Hematopoietic multipotent progenitor cell treated with erythropoietin and hydrocortisone succinate and interleukin-3 and kit ligand, for 17 days (in vitro differentiated cells): ENCODE results near the gene TTC27.
A peak's percentile ranks its signal among the peaks of the same experiment; 100 is the strongest.
"Not testable (repeated sequence)": the region's sequence is repeated elsewhere in the genome, so short reads cannot be mapped to it uniquely, and the experiment has no call there.

ENCODE experiments used
- DNase-seq: peaks from one replicate; pipeline ENCODE4 v3.0.0-alpha.2; 2015; ENCODE audit warnings: low spot score

Gene TTC27

GRCh38 chr2:32719933-32720716 lies 92.3 kb downstream of the TTC27 start:
- DNase-seq = no peak

- no peak for DNase-seq
Observed at GRCh38 chr2:32720771-32721170, 92.9 kb downstream of the TTC27 start.

- DNase-seq = no peak
Observed at GRCh38 chr2:32721376-32721775, 93.5 kb downstream of the TTC27 start.

DNA sequence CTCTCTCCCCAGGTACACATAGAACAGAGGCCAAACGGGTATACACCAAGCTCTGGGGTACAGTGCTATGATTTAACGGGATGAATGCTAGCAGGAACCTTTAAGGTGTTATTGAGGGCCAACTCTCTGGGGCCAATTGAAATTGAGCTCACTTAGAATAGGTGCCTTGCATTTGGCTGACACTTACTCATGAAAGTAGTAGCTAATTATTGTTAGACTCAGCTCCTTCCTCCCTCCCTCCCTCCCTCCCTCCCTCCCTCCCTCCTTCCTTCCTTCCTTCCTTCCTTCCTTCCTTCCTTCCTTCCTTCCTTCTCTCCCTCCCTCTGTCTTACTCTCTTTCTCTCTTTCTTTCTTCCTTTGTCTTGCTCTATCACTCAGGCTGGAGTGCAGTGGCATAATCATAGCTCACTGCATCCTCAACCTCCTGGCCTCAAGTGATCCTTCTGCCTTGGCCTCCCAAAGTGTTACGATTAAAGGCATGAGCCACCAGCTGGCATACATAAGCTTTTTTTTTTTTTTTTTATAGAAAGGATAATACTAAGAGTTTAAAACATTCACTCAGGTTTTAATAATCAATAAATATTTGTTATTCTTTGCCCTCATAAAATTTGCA lies 95.7 kb downstream of the TTC27 start:
- no peak for DNase-seq

- DNase-seq = not testable (repeated sequence)
Observed at GRCh38 chr2:32726678-32727077, 98.8 kb downstream of the TTC27 start.

DNA sequence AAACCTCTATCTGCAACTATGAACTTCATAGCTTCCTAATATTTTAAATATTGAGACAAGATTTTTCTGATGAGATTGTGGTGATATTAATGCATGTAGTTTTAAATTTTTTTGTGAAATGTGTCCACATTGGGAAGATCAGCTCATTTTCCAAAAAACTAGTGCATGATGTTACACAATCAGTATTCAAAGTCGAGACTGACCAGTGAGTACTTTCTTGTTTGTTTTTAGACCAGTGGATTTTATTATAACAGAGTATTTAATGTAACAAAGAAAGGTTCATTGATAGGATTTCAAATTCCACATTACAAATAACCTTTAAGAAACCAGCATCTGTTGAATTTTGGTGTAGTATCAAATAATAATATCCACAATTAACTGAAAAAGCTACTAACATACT lies 99.3 kb downstream of the TTC27 start:
- DNase-seq = no peak

DNA sequence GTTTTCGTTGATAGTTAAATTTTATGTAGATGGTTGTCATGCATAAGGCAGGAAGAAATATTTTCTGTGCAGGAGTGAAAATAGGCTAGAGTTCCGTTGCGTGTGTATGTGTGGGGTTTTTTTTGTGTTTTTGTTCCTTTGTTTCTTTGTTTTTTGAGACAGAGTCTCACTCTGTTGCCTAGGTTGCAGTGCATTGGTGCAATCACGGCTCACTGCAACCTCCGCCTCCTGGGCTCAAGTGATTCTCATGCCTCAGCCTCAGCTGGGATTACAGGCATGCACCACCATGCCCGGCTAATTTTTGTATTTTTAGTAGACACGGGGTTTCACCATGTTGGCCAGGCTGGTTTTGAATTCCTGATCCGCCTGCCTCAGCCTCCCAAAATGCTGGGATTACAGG lies 103.1 kb downstream of the TTC27 start:
- not testable (repeated sequence) for DNase-seq

GRCh38 chr2:32732120-32732519 lies 104.3 kb downstream of the TTC27 start:
- DNase-seq = no peak

DNA sequence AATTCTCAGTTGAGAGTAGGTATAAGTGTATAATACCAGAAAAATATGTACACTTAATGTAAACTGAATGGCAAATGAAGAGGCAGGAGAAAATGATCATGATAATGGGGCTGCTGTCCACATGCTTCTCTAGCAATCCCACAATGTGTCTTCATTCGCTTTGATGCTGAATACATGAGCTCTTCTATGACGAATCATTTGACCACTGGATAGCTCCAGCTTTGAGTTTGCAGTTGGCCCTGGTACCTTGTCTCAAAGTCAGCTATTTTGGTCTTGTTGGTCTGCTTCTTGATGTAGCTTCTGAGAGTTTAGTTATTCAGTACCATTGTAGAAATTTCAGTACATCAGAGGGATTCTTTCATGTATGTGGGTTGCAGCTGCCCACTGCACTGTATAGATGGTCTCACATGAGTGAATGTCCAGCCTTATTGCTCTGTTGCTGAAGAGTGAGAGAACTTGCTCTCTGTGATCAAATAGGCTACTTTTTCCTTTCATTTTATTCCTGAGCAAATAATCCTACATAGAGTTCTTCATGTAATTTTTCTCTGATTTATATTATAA lies 105.1 kb downstream of the TTC27 start:
- DNase-seq = no peak

- no peak for DNase-seq
Observed at GRCh38 chr2:32735348-32735747, 107.5 kb downstream of the TTC27 start.

DNA sequence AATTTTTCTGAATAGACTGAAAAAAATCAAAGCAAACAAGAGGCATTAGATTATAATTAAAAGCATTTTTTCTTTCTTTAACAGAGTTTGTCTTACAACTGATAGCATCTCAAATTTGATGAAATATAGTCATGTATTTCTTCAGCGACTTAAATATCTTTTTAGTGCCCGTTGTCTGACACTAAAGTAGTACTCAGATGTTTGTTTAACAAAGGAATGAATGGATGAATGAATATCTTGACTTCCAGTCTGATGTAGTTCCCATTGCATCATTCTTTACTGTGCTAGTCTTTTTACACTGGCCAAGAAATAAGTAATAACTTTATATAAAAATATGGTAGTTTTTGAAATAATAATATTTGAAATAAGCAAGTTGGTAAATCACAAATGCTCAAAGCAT lies 111.1 kb downstream of the TTC27 start:
- DNase-seq = no peak

DNA sequence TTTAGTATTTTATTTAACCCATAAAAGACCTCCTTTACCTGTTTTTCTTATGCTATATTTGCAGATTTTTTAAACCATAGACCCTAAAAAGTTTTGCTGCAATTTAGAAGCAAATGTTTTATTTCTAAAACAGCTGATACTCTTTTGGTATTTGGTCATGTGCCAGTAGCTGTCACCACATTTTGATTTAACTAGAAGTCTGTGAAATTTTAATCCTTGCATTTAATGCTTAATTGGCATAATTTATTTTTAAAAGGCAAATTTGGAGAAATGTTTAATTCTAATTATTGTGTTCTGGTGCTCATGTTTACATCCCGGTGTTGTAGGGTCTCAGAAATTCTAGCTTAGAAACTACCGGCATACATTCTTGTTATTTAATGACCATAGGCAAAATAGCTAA lies 111.8 kb downstream of the TTC27 start:
- DNase-seq = no peak

DNA sequence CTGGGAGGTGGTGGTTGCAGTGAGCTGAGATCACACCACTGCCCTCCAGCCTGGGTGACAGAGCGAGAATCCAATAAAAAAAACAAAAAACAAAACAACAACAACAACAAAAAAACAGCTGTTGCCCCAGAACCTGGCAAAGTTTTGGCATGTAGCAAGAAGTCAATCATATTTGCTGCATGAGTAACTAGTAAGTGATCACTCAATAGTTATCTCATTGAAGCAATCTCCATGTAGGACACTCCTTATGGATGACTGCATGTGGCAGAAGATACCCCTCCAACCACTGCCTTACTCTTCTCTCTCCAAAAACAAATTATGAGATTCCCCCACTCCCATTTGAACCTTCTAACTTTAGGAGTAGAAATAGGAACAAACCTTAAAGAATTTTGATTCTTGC lies 113.7 kb downstream of the TTC27 start:
- no peak for DNase-seq

GRCh38 chr2:32742376-32742775 lies 114.5 kb downstream of the TTC27 start:
- DNase-seq = peak; percentile 17

GRCh38 chr2:32743480-32744236 lies 115.8 kb downstream of the TTC27 start:
- no peak for DNase-seq

DNA sequence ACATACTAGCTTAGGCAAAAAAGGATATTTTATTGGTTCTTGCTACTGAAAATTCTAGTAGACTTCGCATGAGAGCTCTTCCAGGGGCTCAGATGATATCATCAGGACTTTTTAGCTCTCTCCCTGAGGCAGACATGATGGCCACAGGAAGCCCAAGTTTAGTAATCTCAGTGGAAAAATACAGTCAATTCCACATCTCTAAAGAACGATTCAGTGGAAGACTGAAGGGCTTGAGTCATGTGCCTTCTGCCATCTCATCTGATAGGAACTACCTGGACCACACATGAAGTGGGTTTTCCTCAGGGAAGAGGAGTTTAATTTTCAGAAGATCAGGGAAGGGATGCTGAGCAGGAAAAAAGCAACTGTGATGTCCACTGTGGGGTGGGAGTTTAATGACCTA lies 117.3 kb downstream of the TTC27 start:
- DNase-seq = no peak

GRCh38 chr2:32745675-32746074 lies 117.8 kb downstream of the TTC27 start:
- no peak for DNase-seq

GRCh38 chr2:32746669-32747068 lies 118.8 kb downstream of the TTC27 start:
- DNase-seq = no peak

- no peak for DNase-seq
Observed at GRCh38 chr2:32748158-32748557, 120.3 kb downstream of the TTC27 start.

DNA sequence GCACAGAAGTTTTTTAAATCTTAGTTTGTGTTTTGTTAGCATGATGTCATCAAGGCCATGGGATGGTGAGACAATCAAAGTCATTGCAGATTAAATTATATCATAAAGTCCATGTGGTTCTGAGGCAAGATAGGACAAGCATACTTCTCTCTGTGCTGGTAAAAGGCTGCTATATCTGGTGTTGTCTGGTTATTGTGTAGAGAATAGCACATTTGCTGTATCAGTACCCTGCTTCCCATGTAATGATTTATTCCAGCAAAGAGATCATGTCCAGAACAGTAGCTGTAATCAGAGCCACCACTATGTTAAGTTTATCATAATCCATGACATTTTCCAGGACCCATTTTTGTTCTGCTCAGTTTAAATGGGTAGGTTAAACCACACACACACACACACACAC lies 123.0 kb downstream of the TTC27 start:
- no peak for DNase-seq

- no peak for DNase-seq
Observed at GRCh38 chr2:32752205-32752604, 124.4 kb downstream of the TTC27 start.

DNA sequence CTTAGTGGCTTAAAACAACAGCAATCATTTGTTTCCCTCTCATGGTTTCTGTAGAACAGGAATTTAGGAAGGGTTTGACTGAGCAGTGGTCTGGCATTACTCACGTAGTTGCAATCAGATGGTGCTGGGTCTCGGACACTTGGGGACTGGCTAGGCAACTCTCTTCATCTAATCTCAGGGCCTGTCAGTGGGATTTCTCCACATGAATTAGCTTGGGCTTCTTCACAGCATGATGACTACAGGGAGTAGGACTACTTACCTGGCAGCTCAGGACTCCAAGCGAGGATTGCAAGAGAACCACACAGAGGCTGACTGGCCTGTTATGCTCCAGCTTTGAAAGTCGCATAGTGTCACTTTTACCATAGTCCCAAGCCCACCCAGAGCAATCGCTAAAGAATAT lies 125.1 kb downstream of the TTC27 start:
- no peak for DNase-seq

- not testable (repeated sequence) for DNase-seq
Observed at GRCh38 chr2:32754676-32755075, 126.8 kb downstream of the TTC27 start.
